Stimulated activated CD8-positive, alpha-beta memory T cell treated with anti-CD3 and anti-CD28 coated beads, Interleukin-7, amount 100 ng/mL, for 24 hours (primary cell): ENCODE results near the gene SPON2.
A peak's percentile ranks its signal among the peaks of the same experiment; 100 is the strongest.

ENCODE experiments used
- DNase-seq: peaks from one replicate; pipeline ENCODE4 v3.0.0-alpha.2; 2020; ENCODE audit warnings: low read depth

Gene SPON2

GRCh38 chr4:1172228-1172851 is at the start of gene SPON2:
Gene SPON2 (minus strand): TSS chr4:1172583.
- no peak for DNase-seq

- no peak for DNase-seq
Observed at GRCh38 chr4:1221155-1221870, 48.9 kb upstream of the SPON2 start.

DNA sequence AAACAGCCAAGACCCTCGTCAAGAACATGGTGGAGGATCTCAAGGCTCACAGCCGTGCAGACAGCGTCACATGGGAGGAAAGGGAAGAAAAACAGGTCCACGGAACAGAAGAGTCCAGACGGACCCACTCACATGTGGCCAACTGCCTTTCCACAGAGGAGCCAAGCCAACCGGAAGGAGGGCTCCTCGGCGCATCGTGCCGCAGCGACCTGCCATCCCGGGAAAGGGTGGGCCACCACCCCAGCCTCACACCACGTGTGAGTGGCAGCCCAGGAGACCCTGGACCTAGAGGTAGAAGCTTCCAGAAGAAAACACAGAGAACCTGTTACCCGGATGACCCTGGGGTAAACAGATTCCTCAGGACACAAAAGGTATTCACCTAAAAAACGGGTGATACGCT is 48.2 kb upstream of the SPON2 start:
- DNase-seq: no peak

DNA sequence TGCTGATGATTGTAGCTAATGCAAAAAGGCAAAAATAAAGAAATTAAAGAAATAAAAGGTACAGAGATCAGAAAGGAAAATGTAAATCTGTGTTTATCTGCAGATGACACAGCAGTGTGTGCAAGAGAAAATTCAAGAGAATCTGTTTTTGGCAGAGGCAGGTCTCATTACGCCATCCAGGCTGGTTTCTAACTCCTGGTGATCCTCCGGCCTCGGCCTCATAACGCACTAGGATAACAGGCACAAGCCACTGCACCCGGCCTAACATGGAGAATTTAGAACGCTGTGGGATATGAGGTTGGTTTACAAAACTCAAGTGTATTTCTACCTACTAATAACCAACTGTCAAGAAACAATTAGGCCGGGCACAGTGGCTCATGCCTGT is 47.2 kb upstream of the SPON2 start:
- DNase-seq: no peak

DNA sequence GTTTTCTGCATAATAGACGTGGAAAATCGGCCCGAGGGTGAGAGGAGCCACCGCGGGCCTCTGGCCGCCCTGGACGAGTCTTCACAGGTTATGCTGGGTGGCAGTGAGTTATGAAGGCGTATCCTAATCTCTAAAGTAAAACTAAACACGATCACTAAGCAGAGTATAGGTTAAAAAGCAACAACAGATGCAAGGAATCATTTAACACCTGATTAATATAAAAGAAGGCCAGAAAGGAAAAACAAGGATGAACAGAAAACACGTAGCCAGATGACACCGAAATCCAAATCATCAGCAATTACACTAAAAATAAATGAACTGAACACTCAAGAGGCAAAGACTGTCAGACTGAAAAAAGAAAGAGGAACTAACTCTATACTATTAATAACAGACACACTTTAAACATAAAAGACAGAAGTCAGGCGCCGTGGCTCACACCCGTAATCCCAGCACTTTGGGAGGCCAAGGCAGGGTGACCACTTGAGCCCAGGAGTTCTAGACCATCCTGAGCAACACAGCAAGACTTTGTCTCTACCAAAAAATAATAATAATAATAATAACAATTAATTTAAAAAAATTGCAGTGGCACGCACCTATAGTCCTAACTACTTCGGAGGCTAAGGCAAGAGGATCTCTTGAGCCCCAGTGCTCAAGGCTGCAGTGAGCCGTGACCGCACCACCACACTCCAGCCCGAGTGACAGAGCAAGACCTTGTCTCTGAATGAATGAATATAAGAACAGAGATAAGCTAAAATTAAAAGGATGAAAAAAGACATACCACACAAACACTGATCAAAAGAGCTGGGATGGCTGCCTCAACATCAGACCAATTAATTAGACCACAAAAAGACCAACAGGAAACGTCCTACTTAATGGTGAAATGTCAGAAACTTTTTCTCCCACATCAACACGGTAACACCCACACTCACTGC is 46.5 kb upstream of the SPON2 start:
- DNase-seq: no peak

DNA sequence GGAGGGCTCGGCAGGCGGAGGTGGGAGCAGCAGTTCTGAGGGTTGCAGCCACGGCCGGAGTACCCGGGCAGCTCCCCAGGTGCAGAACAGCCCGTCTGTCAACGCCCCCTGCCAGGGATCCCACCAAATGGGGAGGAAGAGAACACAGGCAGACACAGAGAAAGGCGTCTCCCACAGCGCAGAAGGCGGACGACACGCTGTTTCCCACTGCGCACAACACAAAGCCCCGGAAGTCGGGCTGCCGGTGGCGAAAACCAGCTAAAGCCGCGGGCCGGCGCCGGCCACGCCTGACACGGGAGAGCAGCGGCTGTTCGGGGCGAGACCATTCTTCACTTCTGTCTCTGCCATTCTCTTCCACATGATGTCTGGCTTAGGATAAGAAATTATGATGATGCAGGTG is 45.0 kb upstream of the SPON2 start:
- no peak for DNase-seq

- DNase-seq: peak; percentile 17
Observed at GRCh38 chr4:1216869-1217294, 44.5 kb upstream of the SPON2 start.

GRCh38 chr4:1216076-1216614 is 43.8 kb upstream of the SPON2 start:
- DNase-seq: no peak

GRCh38 chr4:1215141-1216075 is 43.0 kb upstream of the SPON2 start:
- no peak for DNase-seq

DNA sequence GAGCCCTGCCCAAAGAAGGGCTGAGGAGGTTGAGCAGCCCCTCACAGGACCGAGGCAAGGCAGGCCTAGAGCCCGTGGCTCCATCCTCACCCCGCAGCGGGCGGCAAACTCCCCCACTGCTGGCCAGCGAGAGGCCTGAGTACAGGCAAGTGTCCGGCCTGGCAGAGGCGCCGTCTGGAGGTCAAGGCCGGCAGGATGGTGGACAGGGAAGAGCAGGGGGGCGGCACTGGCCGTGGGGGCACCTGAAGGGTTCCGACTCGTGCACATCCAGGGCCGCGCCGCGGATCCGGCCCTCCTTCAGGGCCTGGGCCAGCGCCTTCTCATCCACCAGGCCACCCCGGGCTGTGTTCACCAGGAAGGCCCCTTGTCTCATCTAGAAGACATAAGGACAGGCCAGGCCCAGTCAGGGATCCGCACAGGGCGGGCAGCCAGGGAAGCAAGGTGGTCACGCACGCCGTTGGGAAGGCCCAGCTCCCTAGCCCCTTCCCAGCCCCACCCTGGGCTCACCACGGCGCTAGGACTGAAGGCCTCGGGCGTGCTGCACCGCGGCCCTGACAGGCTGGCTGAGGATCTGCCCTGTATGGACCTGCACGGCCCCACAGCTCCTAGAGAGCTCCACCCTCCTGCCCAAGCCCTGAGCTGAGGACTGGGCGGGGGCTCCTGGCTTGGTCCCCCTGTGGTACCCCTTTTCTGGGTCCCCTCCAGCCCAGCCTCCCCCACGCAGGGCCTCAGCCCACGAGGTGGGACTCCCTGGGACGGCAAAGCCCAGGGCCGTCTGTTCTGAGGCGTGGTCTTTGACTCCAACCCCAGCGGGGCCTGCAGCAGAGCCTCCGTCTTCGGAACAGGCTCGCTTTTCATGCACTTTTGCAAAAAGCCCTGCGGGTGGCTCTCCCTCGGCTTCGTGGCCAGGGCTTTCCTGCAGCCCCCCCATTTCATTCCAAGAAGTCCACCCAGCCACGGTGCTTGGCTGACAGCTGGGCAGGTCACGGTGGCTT is 42.0 kb upstream of the SPON2 start:
- DNase-seq: no peak

DNA sequence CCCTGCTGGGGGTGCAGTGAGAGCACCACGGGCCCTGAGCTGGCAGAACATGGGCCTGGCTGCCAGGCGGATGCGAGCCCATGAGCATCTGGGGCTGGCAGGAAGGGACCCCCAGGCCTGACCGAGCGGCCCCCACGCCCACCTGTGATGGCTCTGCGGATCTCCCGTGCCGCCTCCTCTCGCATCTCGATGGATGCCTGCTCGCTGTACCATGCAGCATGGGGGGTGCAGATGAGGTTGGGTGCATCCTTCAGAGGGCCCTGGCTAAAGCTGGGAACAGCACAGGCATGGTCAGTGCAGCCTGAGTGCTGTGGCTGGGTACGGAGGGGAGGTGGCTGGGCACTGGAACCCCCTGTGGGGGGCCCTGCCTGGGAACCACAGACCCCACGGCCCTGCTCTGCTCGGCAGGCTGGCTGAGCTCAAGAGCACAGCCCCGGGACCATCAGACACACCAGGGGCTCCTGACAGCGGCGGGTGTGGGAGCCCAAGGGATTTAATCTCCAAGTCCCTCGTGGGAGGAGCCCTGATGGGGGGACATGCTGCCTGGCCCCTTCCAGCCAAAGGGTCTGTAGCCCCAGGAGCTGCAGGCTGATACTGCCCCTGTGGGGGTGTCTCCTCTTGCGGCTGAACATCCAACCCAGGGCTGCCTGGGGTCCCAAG is 41.1 kb upstream of the SPON2 start:
- DNase-seq: no peak

DNA sequence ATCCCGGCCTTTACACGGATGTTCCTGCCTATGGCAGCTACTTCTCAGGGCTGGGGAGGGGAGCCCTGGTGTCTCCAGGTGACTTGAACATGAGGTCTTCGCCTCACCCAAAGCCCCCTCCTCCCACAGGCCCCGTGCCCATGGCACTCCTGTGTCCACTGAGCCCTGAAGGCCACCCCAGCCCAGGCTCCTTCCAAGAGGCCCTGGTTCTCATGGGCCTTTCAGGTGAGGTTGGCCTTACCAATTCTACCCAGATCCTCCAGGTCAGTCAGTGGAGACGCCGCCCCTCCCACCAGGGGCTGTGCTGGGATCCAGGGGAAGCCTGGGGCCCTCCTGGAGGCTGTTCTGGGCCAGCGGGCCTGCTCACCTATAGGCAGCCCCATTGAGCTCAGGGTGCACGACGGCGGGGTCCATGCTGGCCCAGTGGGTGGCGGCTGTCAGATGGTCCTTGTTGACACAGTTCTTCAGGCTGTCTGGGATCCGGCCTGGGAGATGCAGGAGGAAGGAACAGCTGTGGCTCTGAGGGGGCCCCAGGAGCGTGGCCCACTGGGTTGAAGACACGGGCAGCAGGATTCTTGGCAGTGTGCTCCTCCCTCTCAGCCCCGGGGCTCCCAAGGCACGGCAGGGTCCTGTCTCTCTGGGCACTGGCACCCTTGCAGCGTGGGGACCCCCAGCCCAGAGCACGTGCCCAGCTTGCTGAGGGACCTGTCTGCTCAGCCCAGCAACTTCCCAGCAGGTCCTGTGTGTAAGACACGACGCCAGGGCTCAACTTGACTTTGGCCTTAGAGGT is 40.4 kb upstream of the SPON2 start:
- DNase-seq: no peak

- no peak for DNase-seq
Observed at GRCh38 chr4:1211891-1212545, 39.6 kb upstream of the SPON2 start.

DNA sequence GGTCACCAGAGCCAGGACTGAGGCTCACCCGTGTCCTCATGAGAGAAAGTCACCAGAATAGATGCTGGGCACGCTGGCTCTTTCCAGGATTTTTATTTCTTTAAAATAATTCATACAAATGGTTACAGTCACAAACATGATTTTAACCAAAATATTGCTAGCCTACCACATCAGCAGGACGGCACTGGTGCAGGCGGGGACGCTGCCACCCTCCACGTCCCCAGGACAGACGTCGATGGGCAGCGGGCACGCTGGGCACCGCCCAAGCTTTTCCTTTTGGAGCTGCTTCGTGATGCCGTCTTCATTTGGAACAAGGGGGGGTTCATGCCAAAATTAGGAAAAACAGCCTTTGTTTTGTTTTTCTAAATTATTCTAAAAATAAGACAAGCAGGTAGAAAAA is 39.0 kb upstream of the SPON2 start:
- no peak for DNase-seq

DNA sequence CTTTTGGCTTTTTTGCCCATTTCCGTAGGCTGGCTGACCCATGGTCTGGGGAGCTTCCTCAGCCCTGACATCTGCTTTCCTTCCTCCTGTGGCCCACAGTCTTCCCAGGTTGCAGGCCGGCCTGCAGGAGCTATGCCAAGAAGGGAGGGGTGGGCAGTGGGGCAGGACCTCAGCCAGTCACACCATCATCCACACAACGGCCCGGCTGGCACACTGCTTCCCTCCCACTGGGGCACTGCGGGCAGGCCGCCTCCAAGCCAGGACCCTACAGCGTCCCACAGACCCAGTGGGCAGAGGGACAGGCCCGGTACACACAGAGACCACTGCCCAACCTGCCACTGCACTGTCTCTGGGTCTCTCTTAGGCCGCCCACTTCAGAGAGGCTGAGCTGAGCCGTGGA is 38.6 kb upstream of the SPON2 start:
- DNase-seq: no peak

DNA sequence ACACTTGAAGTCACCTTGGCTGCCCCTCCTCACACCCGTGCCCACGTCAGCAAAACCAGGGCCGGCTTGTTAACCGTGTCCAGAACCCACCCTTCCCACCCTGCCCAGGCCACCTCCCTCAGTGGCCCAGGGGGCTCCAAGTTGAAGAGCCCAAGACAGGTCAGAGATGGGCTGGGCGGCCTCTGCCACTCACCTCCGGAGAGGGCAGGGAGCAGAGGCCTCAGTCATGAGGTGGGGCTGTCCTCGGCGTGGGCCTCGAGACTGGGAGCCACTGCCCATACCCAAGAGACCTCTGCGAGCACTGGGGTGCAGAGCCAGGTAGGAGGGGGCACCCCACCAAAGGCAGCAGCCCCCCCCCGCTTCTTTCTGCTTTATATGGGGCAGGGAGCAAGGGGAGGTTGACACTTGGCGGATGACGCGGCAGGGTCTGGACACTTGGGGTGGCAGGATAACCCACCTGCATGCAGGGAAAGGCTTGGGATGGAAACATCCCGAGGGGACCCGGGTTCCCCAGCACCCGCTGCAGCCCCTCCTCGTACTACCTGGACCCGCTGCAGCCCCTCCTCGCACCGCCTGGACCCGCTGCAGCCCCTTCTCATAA is 38.0 kb upstream of the SPON2 start:
- no peak for DNase-seq

GRCh38 chr4:1209821-1210220 is 37.4 kb upstream of the SPON2 start:
- no peak for DNase-seq
